GM12874 (cell line): ENCODE results near the gene DIS3L2.

Experiments
- CTCF ChIP-seq: IDR thresholded peaks from 2 replicates; pipeline ENCODE4 v1.5.1; 2011; ENCODE audit warnings: low read depth, mild to moderate bottlenecking, control low read depth, low read length, moderate library complexity; ENCODE audit not compliant: insufficient read depth

The DIS3L2 gene

DNA sequence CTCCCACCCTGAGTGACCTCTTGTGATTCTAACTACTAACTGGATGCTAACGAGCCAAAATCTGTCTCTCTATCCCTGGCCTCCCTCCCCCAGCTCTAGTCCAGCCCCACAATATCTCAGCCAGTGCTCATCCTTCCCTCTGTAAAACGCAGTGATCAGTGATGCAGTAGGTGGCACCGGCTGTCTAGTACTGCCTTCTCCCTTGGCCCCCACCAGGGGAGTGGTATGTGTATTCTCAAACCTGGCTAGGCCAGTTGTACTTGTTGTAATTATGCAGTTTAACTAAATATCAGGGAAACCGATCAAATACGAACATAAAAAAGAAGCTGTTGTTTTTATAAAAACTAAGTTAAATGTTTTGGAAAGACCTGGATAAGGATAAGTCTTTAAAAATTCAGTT, 303.8 kb downstream of the DIS3L2 start:
- no peak for TF ChIP-seq CTCF

DNA sequence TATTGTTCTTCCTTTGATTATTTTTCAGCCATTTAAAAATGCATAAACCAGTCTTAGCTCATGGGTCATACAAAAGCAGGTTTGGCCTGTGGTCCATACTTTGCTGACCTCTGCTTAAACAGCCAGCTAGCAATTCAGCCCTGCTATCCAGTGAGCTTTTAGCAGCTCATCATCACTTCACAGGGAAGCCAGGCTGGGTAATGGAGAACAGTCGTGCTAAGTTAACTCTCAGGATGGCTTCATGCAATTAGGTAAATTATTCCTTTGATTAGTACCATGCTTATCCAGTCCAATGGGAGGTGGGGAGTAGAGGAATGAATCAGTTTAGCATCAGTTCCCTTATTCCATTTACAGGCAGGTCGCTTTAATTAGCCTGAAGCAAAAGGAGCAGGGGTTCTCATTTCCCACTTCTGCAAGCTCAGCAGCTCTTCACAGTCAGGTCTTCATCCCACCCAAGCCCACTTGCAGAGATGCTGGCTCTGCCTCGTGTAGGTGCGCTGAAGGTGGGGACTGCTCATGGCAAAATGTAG, 307.2 kb downstream of the DIS3L2 start:
- TF ChIP-seq CTCF: no peak

DNA sequence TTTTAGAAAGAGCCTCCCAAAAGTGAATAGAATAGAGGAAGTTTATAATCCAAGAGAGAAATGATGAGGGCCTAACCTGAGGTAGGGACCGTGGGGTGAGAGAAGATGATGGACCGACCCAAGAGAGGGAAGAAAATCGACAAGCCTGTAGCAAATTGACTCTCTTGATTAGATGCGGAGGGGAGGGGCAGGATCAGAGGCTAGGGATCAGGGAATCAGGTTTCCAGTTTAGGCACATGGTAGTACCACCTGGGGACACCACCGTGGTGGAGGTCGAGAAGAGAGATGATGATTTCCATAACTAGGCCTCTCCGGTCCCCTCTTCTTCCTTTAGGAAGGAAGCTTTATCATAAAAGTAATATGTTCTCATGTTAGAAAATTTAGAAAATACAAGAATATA, 308.4 kb downstream of the DIS3L2 start:
- no peak for TF ChIP-seq CTCF

- no peak for TF ChIP-seq CTCF
These were observed 312.6 kb downstream of the DIS3L2 start for GRCh38 chr2:232273903-232274643.

DNA sequence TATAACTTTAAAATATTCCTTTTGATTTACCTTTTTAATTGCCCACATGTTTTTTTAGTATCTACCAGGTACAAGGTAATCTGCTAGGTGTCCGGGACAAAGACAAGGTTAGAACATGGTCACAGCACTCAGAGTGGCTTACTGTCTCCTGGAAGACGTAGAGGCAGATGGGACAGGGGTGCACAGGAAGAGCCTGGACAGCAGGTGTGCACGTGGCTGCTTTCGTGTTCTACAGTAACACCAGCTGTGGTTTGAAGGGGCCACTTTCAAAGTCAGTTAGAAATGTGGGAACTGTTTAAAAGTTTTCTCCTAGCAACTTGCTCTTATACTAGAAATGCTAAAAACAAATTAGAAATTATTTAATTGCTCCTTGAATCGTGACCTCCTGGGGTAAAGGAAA, 314.2 kb downstream of the DIS3L2 start:
- no peak for TF ChIP-seq CTCF

- TF ChIP-seq CTCF: no peak
These were observed 314.7 kb downstream of the DIS3L2 start for GRCh38 chr2:232276084-232276732.

GRCh38 chr2:232276733-232277313, 315.3 kb downstream of the DIS3L2 start:
- no peak for TF ChIP-seq CTCF
